T-cell (primary cell): ENCODE measurements around the gene SNAPC1. TPM values are rescaled to one million over a fixed set of nuclear protein-coding genes. Genes with fewer than 3 reads are reported as not detected.

Experiments
- ATAC-seq, 4 experiments: fragments of 200-7000 bp in 3 of 4; fragments of 150-1000 bp in 1 of 4; cut with Tn5 transposase; replicated peaks in 1 of 4; 1 replicate in 3 of 4; 2 replicates in 1 of 4; pipeline ENCODE4 v1.10.0; 2021; ENCODE audit warnings: moderate library complexity in 3 of 4, mild to moderate bottlenecking in 2 of 4, moderate number of reproducible peaks in 1 of 4
- CTCF ChIA-PET, 2 donors: fragments of 300-600 bp; sonication (Branson Sonifier 250); formaldehyde crosslinking; loops; one replicate each; lab custom pipeline; 2022; ENCODE audit warnings: antibody characterized with exemption in 2 of 2; lab: Charles Lee
- POLR2A ChIA-PET, 2 donors: fragments of 300-600 bp; sonication (Branson Sonifier 250); formaldehyde crosslinking; loops; one replicate each; lab custom pipeline; 2022; ENCODE audit warnings: antibody characterized with exemption in 2 of 2; lab: Charles Lee
- DNase-seq, 35 experiments: peaks; one replicate each; pipeline versions ENCODE4 v3.0.0 to v3.0.0-alpha.2; 2013 to 2023
- H3K27ac ChIP-seq: one replicate; pipeline ENCODE4 v1.5.1; 2013; ENCODE audit warnings: low read length
- H3K27me3 ChIP-seq, 2 experiments: replicated peaks in 1 of 2; 1 replicate in 1 of 2; 2 replicates in 1 of 2; pipeline versions ENCODE4 v1.6.1 to v1.7.0; 2013; ENCODE audit warnings: low read length in 1 of 2, mixed read lengths in 1 of 2; ENCODE audit not compliant: control insufficient read depth in 2 of 2, insufficient read depth in 2 of 2; ENCODE audit errors: extremely low read depth in 1 of 2
- H3K36me3 ChIP-seq, 2 donors: 1 replicate in 1 of 2; 2 replicates in 1 of 2; pipeline versions ENCODE4 v1.6.1 to v1.7.0; 2013; ENCODE audit warnings: low read length in 1 of 2; ENCODE audit not compliant: control insufficient read depth in 2 of 2, insufficient read depth in 1 of 2; ENCODE audit errors: extremely low read depth in 1 of 2
- H3K4me1 ChIP-seq, 2 experiments: 1 replicate in 1 of 2; 2 replicates in 1 of 2; pipeline versions ENCODE4 v1.6.1 to v1.7.0; 2013; ENCODE audit warnings: low read length in 2 of 2, mixed read lengths in 1 of 2; ENCODE audit not compliant: insufficient read depth in 2 of 2, control insufficient read depth in 1 of 2; ENCODE audit errors: extremely low read depth in 1 of 2
- H3K4me3 ChIP-seq, 2 donors: 1 replicate in 1 of 2; 2 replicates in 1 of 2; pipeline versions ENCODE4 v1.5.1 to v1.7.0; 2013; ENCODE audit warnings: mild to moderate bottlenecking in 2 of 2, low read length in 1 of 2, moderate library complexity in 1 of 2; ENCODE audit not compliant: control insufficient read depth in 1 of 2; ENCODE audit errors: extremely low read depth in 1 of 2
- H3K9me3 ChIP-seq: 2 replicates; pipeline ENCODE4 v1.7.0; 2013
- H3K27ac Mint-ChIP-seq, 2 donors: one replicate each; pipeline ENCODE4 v1.8.0; 2020 to 2021; ENCODE audit warnings: mild to moderate bottlenecking in 2 of 2, mixed read lengths in 2 of 2
- H3K27me3 Mint-ChIP-seq, 2 donors: one replicate each; pipeline ENCODE4 v1.8.0; 2021 to 2022; ENCODE audit warnings: mixed read lengths in 2 of 2
- H3K36me3 Mint-ChIP-seq: one replicate; pipeline ENCODE4 v1.8.0; 2021; ENCODE audit warnings: mixed read lengths
- H3K4me1 Mint-ChIP-seq, 3 donors: one replicate each; pipeline ENCODE4 v1.8.0; 2020 to 2022; ENCODE audit warnings: mixed read lengths in 3 of 3, mild to moderate bottlenecking in 1 of 3
- H3K4me3 Mint-ChIP-seq, 3 donors: one replicate each; pipeline ENCODE4 v1.8.0; 2020 to 2022; ENCODE audit warnings: mild to moderate bottlenecking in 3 of 3, mixed read lengths in 3 of 3, moderate library complexity in 3 of 3
- H3K9me3 Mint-ChIP-seq, 3 donors: one replicate each; pipeline ENCODE4 v1.8.0; 2020 to 2022; ENCODE audit warnings: mixed read lengths in 3 of 3
- WGBS: methylation state at CpG from one replicate; pipeline ENCODE4 v1.1.5; 2013; ENCODE audit warnings: missing lambda C conversion rate; ENCODE audit not compliant: insufficient coverage; 5-methylcytosine and 5-hydroxymethylcytosine counted together
- total RNA-seq, 35 experiments: library from RNA in 6 of 35; stranded (reverse) in 6 of 35; fragments of 120-200 nt in 1 of 35; gene quantifications; one replicate each; pipeline versions ENCODE4 v1.2.1 to v1.2.4 and lab custom pipeline; 2013 to 2026

Gene SNAPC1
- total RNA-seq, 5 donors from 2014 or later (not counting 1 experiment from before 2014, with no cell fraction given), result 2.8 to 6.4 (median 4.0) TPM

DNA sequence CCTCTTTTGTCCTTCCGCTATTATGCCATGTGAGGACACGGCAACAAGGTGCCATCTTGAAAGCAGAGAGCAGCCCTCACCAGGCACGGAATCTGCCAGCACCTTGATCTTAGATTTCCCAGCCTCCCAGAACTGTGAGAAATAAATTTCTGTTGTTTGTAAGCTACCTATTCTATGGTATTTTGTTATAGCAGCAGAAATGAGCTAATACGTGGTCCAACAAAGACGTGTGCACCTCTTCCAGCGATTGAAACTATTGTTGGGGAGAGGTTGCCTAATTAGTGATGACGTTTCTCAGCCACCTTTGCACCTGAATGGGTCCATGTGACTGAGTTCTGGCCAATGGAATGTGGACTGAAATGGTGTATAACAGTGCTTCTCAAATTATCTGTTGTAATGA is 2.3 kb upstream of the SNAPC1 start:
- no peak overlapping the region for H3K4me3 Mint-ChIP-seq
- CTCF ChIA-PET, result interaction anchor here in 1 of 2 donors (0.7 kb wide), 1 partner anchor 69 kb away, joined by 4 read pairs; no protein-coding TSS in a partner anchor
- Histone ChIP-seq H3K4me3 (no peak overlapping the region), H3K27me3 (no peaks in the 10 kb centered on the region), H3K36me3 (no peaks in the 10 kb centered on the region), H3K4me1 (peaks cover 3 to 25% of the 10 kb centered on the region in 2 experiments), H3K27ac (no peak overlapping the region), H3K9me3 (no peaks in the 10 kb centered on the region)
- H3K4me1 Mint-ChIP-seq, result peaks cover 34 to 39% (median 36%) of the 10 kb centered on the region in 3 donors
- no peaks in the 10 kb centered on the region for H3K9me3 Mint-ChIP-seq
- no peaks in the 10 kb centered on the region for H3K36me3 Mint-ChIP-seq
- POLR2A ChIA-PET, result no interaction called here
- 90% methylated on average over 3 of the region's 7 CpGs for WGBS
- no peak overlapping the region for H3K27ac Mint-ChIP-seq
- no peaks in the 10 kb centered on the region for H3K27me3 Mint-ChIP-seq
- DNase-seq, result no peak
- ATAC-seq, result no peak

DNA sequence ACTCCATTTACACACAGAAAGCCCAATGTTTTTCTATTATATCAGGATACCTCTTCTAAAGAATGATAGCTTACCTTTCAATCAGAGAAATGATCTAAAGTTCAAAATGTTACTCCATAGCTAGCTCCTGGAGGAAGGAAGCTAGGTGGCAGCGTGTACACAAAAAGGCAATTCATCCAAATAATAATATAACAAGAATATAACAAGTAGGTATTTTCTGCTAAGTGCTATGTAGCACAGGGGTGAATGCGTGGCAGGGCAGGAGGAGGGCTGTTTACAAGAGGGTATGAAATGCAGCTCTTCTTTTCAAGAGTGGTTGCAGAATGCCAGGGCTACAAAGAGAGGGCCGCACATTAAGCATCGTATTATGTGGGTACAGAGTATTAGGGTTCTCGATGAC is 663 bp upstream of the SNAPC1 start:
- Histone ChIP-seq H3K4me3 (peak overlapping the region; percentile 90 to 98), H3K9me3 (no peaks in the 10 kb centered on the region), H3K27me3 (no peaks in the 10 kb centered on the region), H3K4me1 (peaks cover 3 to 25% of the 10 kb centered on the region in 2 experiments), H3K27ac (peak overlapping the region; percentile 100), H3K36me3 (no peaks in the 10 kb centered on the region)
- H3K27me3 Mint-ChIP-seq, result no peaks in the 10 kb centered on the region
- ChIA-PET CTCF (interaction anchor here in 1 of 2 donors (0.5 to 1.6 kb wide), 8 partner anchors 10 to 481 kb away, joined by 3 to 9 read pairs (median 3); partner anchors contain the start of gene TMEM30B), POLR2A (interaction anchor here (0.5 to 2.2 kb wide), 21 partner anchors 9 to 1008 kb away, joined by 3 to 20 read pairs (median 4); partner anchors contain the start of gene HIF1A (in 1 of the 2))
- ATAC-seq, result peak in 1 of 4 experiments; percentile 1
- H3K9me3 Mint-ChIP-seq, result no peaks in the 10 kb centered on the region
- no peaks in the 10 kb centered on the region for H3K36me3 Mint-ChIP-seq
- WGBS, result no CpG with 5 or more reads among the region's 5 CpGs
- peak in 3 of 35 experiments; percentile 3 to 7 (median 6) for DNase-seq
- H3K27ac Mint-ChIP-seq, result peak overlapping the region; percentile 100
- peaks cover 48 to 56% (median 53%) of the 10 kb centered on the region in 3 donors for H3K4me1 Mint-ChIP-seq
- H3K4me3 Mint-ChIP-seq, result peak overlapping the region; percentile 93 to 99 (median 94)

DNA sequence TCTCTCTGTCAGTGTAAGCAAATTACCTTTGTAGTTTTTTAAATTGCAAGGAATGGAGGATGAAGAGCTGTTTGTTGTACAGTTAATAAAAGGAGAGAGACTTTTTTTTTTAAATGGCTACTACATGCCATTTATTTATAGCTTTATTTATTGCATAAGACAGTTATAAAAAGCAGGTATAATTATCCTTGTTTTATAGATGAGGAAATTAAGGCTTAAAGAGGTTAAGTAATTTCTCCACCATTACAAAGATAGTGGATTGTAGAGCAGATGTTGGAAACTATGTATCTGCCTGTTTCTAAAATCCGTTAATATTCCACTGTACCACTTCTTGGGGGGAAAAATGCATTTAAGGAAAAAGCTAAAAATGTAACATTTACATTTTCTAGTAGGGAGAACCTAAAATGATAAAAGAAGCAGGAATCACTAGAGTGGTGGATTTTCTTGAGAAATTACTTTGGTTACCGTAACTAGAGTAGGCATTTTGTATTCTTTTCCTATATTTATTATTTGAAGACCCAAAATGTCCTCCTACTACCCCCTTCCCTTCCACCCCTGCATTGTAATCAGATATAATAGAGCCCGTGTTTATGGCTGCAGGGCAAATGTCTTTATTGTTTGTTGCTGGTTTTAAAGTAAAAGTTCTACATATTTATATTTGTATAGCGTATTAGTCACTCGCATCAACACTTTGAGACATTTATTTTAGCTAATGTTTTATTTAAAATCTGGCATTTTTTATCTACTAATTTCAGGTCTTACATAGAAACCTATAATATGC is 2.3 kb downstream of the SNAPC1 start:
- DNase-seq, result no peak
- H3K4me3 ChIP-seq, result no peak overlapping the region
- CTCF ChIA-PET, result interaction anchor here in 1 of 2 donors (0.6 kb wide), 1 partner anchor 72 kb away, joined by 4 read pairs; no protein-coding TSS in a partner anchor
- peaks cover 3 to 25% of the 10 kb centered on the region in 2 experiments for H3K4me1 ChIP-seq
- no peak overlapping the region for H3K27ac ChIP-seq
- H3K36me3 ChIP-seq, result peaks cover 0 to 10% of the 10 kb centered on the region in 2 donors
- H3K4me1 Mint-ChIP-seq, result peaks cover 48 to 57% (median 54%) of the 10 kb centered on the region in 3 donors
- no CpG with 5 or more reads among the region's 5 CpGs for WGBS
- POLR2A ChIA-PET, result interaction anchor here (0.6 to 1.1 kb wide), 7 partner anchors 15 to 471 kb away, joined by 3 to 4 read pairs (median 3); no protein-coding TSS in a partner anchor
- ATAC-seq, result no peak
- no peaks in the 10 kb centered on the region for H3K9me3 ChIP-seq
- H3K27me3 ChIP-seq, result no peaks in the 10 kb centered on the region
- H3K9me3 Mint-ChIP-seq, result no peaks in the 10 kb centered on the region
- peaks cover 5% of the 10 kb centered on the region for H3K36me3 Mint-ChIP-seq
- peak overlapping the region in 1 of 3 donors; percentile 17 for H3K4me3 Mint-ChIP-seq
- H3K27me3 Mint-ChIP-seq, result no peaks in the 10 kb centered on the region
- H3K27ac Mint-ChIP-seq, result no peak overlapping the region

DNA sequence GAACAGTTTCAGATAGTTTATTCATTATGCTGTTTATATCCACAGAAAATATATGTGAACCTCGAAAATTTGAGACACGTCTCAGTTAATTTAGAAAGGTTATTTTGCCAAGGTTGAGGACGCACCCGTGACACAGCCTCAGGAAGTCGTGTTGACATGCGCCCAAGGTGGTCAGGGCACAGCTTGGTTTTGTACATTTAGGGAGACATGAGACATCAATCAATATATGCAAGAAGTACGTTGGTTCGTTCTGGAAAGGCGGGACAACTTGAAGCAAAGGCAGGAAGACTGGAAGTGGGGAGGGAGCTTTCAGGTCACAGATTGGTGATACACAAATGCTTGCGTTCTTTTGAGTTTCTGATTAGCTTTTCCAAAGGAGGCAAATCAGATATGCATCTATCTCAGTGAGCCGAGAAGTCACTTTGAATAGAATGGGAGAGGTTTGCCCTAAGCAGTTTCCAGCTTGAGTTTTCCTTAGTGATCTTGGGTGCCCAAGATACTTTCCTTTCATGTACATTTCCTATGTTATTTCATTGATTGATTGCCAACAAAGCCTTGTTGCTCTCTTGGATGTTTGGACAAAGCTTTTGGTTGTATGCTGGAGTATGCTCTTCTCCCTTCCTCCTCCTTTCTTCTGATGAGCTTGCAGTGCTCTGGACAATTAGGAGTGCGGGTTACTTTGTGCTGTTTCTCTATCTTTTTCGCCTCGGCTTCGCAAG is 3.2 kb downstream of the SNAPC1 start:
- peaks cover 8% of the 10 kb centered on the region for H3K36me3 Mint-ChIP-seq
- ATAC-seq (no peak), DNase-seq (no peak)
- CTCF ChIA-PET, result interaction anchor here in 1 of 2 donors (0.6 kb wide), 1 partner anchor 264 kb away, joined by 5 read pairs; no protein-coding TSS in a partner anchor
- no peaks in the 10 kb centered on the region for H3K9me3 Mint-ChIP-seq
- Histone ChIP-seq H3K4me1 (peaks cover 3 to 25% of the 10 kb centered on the region in 2 experiments), H3K36me3 (peaks cover 0 to 14% of the 10 kb centered on the region in 2 donors), H3K27ac (no peak overlapping the region), H3K4me3 (no peak overlapping the region), H3K9me3 (no peaks in the 10 kb centered on the region), H3K27me3 (no peaks in the 10 kb centered on the region)
- no peak overlapping the region for H3K4me3 Mint-ChIP-seq
- no peaks in the 10 kb centered on the region for H3K27me3 Mint-ChIP-seq
- H3K27ac Mint-ChIP-seq, result no peak overlapping the region
- POLR2A ChIA-PET, result interaction anchor here (0.7 to 1.1 kb wide), 2 partner anchors 75 to 290 kb away, joined by 3 read pairs; no protein-coding TSS in a partner anchor
- WGBS, result 93% methylated on average over 9 of the region's 15 CpGs
- H3K4me1 Mint-ChIP-seq, result peaks cover 48 to 57% (median 54%) of the 10 kb centered on the region in 3 donors

DNA sequence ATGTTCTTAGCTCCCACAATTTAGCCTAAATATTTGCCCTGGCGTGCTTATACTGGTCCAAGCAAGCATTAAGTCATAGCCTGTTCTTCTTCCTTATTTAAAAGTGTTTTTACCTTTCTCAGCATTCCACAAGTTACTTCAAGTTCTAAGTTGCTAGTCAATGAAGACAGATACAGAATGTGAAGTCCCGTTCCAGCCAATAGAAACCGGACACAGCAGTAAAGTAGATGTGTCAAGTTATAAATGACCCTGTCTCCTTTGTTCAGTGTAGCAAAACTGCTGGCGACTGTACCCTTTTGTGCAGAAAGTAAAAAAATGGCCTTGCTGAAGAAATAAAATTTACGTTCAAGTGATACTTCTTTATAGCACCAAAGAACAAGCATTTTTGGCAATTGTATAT is 3.9 kb downstream of the SNAPC1 start:
- H3K4me3 Mint-ChIP-seq, result no peak overlapping the region
- no peak overlapping the region for H3K27ac Mint-ChIP-seq
- Histone ChIP-seq H3K27ac (no peak overlapping the region), H3K4me1 (peaks cover 3 to 24% of the 10 kb centered on the region in 2 experiments), H3K27me3 (no peaks in the 10 kb centered on the region), H3K36me3 (peaks cover 0 to 19% of the 10 kb centered on the region in 2 donors), H3K4me3 (no peak overlapping the region), H3K9me3 (no peaks in the 10 kb centered on the region)
- CTCF ChIA-PET, result no interaction called here
- DNase-seq, result no peak
- peaks cover 47 to 55% (median 53%) of the 10 kb centered on the region in 3 donors for H3K4me1 Mint-ChIP-seq
- POLR2A ChIA-PET, result interaction anchor here in 1 of 2 donors (0.7 kb wide), 1 partner anchor 49 kb away, joined by 4 read pairs; no protein-coding TSS in a partner anchor
- H3K9me3 Mint-ChIP-seq, result no peaks in the 10 kb centered on the region
- ATAC-seq, result no peak
- H3K36me3 Mint-ChIP-seq, result peaks cover 8% of the 10 kb centered on the region
- WGBS, result no CpG with 5 or more reads among the region's 5 CpGs
- no peaks in the 10 kb centered on the region for H3K27me3 Mint-ChIP-seq

DNA sequence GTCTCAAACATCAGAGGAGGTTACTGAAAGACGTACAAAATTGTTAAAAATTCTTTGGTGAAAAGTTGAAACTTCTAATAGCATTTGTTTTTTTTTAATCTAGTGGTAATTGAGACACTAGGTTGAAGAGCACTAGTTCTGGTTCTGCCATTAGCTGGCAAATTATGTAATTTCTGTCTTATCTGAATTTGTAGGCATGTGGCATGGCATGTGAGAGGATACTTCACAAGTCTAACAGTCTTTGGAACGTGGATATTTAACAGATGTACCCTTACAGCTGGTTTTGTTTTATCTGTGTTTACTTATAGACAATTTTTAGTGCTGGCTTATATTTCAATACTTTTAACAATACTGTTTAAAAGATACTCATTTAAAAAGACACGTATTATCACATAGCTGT is 6.0 kb downstream of the SNAPC1 start:
- H3K36me3 Mint-ChIP-seq, result peaks cover 24% of the 10 kb centered on the region
- CTCF ChIA-PET, result no interaction called here
- H3K27me3 Mint-ChIP-seq, result no peaks in the 10 kb centered on the region
- H3K27me3 ChIP-seq, result no peaks in the 10 kb centered on the region
- H3K4me3 Mint-ChIP-seq, result no peak overlapping the region
- no peak for DNase-seq
- H3K4me1 Mint-ChIP-seq, result peaks cover 30 to 34% (median 34%) of the 10 kb centered on the region in 3 donors
- H3K27ac Mint-ChIP-seq, result no peak overlapping the region
- WGBS, result 100% methylated on average over 1 of the region's 3 CpGs
- peaks cover 0 to 27% of the 10 kb centered on the region in 2 donors for H3K36me3 ChIP-seq
- H3K4me3 ChIP-seq, result no peak overlapping the region
- H3K9me3 ChIP-seq, result no peaks in the 10 kb centered on the region
- POLR2A ChIA-PET, result interaction anchor here in 1 of 2 donors (0.7 to 1.5 kb wide), 2 partner anchors 12 to 15 kb away, joined by 3 read pairs; no protein-coding TSS in a partner anchor
- H3K9me3 Mint-ChIP-seq, result no peaks in the 10 kb centered on the region
- H3K4me1 ChIP-seq, result peaks cover 0 to 7% of the 10 kb centered on the region in 2 experiments
- no peak overlapping the region for H3K27ac ChIP-seq
- ATAC-seq, result no peak
